NCI-H187 treated with DMSO at 0.1 percent for 48 hours (cell line): ENCODE measurements around the gene DDIT4.
"Not testable (repeated sequence)": the region's sequence is repeated elsewhere in the genome, so short reads cannot be mapped to it uniquely, and the experiment has no call there.

Experiments
- DNase-seq: peaks from one replicate; lab custom pipeline; 2025; lab: John Stamatoyannopoulos, UW

The DDIT4 gene

DNA sequence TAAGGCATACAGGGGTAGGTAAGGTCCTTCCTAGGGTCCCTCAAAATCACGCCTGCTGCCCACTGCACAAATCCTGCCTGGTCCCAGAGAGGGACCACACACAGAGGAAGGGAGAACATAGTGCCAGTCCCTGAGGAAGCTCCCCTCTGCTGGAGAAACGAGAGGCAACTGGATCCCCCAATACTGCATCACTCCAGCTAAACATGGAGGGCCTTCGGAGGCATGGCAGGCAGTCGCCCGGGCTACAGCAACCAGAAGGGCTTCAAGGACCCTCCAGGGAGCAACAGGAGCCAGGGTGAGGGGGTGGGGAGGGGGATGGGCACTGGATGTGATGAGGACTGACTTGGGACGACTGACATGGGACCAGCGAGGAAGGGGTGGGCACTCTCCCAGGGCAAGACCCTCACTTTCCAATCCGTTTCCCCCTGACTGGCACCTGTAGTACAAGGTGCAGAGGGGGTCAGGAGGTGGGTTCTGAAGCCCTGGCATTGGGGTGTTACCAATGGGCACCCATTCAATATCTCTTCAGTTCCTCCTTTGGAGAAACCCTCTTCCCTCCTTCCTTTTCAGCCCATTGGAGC is 21.7 kb downstream of the DDIT4 start:
- no peak for DNase-seq

DNA sequence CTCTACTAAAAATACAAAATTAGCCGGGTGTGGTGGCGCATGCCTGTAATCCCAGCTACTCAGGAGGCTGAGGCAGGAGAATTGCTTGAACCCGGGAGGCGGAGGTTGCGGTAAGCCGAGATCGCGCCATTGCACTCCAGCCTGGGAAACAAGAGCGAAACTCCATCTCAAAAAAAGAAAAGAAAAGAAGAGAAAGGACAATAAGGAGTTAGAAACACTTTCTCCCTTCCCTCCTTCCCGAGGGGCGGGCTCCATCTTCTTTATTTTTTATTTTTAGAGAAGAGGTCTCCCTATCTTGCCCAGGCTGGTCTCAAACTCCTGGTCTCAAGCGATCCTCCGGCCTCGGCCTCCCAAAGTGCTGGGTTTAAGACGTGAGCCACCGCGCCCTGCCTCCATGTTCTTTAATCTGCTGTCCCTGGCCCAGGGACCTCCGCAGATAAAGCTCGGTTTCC is 23.1 kb downstream of the DDIT4 start:
- DNase-seq, result not testable (repeated sequence)

DNA sequence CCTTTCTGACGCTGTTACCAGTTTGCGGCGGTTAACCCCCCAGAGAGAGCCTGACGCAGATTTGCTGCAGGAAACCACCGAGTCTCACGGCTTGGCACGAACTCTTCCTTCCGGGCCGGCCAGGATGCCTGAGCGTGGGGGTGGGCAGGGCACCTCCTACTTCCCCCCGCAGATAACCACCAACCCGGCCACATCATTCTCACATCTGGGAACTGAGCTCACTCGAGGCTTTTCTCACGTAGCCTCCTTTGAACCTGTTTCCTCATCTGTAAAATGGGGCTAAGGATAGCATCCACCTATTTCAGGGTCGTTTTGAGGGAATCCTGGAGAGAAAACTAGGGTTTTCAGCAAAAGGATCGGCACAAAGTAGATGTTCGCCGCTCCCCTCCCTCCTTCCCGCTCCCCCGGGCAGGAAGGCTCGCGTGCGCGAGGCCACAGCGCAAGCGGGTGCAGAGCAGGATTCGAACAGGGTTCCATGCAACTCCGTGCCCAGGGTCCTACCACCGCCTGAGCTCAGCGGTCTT is 23.6 kb downstream of the DDIT4 start:
- DNase-seq, result no peak

DNA sequence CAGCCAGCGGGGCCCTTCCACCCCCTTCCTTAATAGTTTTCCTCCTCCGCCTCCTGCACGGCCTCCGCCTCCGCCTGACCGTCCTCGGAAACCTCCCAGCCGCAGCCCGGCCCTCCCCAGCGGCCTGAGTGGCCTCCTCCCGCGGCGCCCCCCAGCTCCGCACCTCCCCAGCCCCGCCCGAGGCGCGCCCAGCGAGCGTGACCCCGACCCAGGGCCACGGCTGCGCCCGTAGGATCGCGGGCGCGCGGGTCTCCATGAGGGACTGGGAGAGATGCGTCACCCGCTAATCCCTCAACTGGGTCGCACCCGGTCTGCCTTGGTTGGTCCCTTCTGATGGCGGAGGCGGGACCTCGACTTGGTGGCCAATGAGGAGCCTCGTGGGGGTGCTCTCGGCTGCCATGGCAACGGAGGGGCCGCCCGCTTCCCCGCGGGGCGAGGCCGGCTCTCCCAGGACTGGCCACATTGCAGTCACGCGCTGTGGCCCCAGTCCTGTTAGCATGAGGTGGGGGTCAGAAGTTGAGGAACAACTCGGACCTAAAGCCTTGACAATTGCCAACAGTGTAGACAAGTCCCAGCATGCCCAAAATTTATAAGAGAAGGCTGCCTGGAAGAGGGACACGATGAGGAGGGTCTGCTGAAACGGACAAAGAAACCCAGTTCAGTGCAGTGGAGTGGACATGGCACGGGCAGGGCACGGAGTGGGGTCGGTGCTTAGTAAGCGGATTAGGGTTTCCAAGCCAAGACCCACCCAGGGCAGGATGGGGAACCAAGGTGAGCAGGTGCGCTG is 24.3 kb downstream of the DDIT4 start:
- DNase-seq, result peak; percentile 49

DNA sequence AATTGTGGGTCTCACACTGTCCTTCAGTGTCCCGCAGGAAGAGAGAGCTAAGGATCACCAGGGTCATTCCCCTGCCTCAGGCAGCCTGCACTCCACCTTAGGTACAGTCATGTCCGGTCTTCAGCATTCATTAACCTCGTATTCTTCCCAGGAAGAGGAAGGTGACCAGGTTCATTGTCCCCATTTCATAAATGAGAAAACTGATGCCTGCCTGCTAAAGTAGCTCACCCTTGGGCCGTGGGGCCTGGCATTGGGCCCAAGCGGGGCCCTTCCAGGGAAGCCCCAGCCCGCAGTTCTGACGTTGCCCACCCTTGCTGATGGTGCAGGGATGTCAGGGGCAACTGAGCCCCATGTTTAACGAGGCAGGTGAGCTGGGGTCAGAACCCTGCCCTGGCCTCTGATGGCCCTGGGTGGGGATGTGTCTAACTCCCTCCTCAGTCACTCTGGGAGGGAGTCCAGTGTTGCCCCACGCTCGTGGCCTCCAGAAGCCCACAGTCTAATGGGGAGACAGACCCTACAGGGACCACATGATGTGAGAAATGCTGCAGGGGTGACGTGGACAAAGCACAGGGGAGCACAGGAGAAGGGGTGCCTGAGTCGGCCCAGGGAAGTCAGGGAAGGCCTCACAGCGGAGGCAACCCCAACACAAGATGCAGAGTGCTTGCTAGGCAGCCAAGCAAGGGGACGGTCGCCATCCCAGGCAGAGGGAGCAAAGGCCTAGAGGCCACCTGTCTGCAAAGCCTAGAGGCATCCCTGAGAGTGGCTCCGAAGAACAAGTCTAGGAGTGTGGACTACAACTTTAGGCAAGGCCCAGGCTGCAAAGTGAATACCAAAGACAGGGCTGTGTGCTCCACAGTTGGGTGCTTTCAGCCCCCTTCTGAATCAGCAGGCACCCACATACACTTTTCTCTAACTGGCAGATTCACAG is 25.1 kb downstream of the DDIT4 start:
- no peak for DNase-seq

DNA sequence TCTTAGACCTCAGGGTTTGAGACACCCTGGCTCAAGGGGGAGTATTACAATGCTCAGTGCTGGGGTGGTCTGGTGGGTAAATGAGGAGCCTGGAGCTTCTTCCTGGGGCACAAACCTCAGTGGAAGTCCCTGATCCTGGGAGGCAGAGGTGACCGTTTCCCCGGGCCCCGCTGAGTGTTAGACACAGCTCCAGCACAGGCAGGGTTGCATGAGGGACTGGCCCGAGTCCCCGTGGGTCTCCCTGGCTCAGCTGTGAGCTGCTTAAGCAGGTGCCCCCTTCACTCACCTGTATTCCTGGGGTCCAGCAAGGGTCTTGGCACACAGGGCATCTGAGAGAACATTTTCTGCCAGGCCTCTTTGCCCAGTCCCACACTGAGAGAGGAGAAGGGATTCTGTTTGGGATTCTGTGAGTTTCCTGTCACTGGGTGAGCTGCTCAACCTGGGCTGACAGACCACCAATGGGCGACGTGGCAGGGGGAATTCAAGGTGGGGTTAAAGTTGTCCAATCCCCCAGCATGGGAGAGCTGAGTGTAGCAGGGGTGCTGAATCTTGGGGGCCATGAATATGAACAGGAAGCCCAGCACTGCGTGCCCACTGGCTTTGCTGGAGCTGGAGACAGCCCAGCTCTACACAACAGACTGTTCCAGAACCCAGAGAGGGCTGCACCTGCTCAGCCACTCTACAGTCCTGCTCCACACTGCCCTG is 29.9 kb downstream of the DDIT4 start:
- DNase-seq, result no peak

DNA sequence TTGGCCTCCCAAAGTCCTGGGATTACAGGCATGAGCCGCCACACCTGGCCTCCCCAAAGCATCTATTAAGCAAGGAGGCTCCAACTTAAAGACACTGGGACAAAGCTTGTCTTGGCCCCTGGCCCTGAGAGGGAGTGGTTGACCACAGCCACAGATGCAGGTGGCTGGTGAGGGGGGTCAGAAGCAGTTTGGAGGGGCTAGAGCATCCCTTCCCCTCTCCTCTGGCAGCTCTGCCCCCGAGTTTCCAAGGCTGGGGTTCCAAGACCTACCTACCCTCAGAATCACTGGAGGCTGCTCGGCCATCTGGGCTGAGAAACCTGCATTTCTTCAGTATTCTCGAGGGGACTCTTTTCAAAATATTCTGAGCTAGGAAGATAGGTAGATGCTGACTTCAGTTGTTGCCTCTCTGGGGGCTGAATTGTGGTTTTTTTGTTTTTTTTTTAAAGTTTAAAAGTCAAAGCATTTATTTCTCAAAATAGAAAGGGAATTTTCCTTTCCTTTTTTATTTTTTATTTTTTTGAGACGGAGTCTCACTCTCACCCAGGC is 32.6 kb downstream of the DDIT4 start:
- DNase-seq, result no peak

DNA sequence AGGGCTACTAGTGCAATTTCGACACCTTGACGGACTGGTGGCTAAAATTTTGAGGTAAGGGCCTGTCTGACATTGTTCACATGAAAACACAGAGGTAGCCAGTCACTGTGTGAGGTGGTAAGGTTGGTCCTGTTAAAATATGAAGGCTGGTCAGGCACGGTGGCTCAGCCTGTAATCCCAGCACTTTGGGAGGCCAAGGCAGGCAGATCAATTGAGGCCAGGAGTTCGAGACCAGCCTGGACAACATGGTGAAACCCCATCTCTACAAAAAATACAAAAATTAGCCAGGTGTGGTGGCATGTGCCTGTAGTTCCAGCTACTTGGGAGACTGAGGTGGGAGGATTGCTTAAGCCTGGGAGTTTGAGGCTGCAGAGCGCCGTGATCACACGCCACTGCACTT is 34.0 kb downstream of the DDIT4 start:
- DNase-seq, result not testable (repeated sequence)

DNA sequence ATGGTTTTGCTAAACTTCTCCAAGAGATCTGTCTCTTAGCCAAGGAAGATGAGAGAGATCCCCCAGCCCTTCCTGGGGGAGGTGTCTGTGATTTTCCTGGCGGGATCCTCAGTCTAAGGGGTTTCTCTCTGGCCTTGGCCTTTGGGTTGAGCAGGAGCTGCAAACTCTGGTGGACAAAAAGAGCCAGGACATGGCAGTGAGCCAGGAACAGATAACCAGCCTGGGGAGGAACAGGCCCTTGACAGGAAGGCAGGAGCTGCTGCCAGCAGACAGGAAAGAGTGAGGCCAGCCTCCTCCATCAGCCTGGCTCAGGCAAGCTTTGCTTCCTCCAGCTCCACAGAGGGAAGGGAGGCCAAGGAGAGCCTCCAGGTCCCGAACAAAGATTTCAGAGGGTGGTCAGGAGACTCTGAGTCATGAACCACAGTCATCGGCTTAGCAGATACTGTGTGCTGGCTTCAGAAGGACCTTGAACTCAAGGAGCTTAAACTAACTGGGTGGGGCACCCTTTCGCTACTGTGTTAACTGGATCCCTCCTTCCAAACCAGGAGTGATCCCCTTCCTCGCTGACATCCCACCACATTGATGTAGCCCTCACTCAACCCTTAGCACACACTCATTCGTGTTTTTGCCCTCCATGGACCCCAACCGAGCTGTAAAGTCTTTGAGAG is 34.7 kb downstream of the DDIT4 start:
- no peak for DNase-seq

DNA sequence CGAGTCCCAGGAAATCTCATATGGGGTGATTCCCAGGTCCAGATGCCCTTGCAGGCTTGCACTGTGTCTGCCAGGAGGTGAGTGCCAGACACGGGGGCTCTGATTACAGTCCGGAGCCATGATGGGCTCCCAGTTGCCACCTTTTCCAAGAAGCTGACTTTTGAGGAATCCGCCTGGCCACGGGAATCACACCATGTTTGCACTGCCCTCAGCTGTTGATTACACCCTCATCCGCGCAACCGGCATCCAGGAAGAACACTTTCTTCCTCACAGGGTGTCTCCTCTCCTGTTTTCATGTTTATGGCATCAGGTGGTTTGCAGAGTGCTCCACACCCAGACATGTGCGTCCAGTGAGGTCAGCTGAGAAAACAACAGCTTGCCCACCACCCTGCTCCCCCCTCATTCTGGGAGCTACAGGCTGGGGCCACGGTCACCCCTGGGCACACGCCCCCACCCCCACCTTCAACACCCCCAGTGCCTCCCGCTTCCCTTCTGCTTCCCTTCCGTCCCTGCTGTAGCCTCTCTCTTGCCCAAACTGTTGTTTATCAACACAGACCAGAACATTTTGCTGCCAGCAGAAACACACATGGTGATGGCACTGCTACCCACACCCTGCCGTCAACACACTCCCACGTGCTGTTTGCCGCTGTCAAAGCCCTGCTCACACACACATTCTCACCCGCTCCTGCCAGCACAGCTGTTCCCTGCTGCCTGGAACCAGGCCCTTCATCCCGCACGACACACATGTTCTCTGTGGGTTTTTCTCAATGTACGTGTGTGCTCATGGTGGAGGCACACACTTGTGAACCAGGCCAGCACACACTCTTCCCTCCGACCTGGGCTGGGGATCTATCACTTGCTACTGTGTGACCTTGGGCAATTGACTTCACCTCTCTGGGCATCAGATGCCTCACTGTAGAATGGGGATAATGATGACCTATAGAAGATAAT is 35.8 kb downstream of the DDIT4 start:
- DNase-seq, result no peak

DNA sequence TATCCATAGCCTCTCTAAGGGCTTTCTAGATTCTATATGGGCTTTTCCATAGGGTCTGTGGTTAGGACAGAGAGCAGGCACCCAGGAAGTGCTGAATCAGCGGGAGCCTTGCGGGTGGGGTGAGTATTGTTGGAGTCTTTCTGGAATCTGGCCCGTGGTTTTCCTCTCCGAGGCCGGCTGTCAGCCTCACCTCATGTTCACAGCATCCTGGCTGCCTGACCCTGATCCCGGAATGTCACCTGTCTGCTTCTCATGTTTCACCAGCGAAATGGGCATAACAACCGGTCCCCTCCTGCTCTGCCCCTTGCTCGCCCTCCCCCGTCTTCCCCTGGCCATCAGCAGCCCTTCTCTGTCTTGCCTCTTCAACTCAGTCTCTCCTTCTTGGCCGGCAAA is 36.5 kb downstream of the DDIT4 start:
- no peak for DNase-seq

DNA sequence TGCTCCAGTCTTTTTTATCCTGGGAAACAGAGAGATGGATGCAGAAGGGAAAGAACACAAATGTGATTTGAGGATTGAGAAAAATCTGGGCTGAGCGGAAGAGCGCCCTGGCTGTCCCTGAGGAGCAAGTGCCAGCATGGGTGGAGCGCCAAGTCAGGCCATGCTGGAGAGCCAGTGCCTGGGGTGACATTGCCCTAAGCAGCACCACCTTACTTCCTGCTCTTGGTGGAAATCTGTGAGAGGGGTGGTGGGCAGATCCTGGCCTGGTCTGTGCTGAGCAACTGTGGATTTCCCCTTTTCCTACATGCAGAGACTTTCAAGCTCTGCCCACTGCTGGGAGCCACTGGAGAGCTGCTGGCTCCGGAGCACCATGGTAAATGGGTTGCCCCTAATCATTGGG is 36.9 kb downstream of the DDIT4 start:
- DNase-seq, result no peak

DNA sequence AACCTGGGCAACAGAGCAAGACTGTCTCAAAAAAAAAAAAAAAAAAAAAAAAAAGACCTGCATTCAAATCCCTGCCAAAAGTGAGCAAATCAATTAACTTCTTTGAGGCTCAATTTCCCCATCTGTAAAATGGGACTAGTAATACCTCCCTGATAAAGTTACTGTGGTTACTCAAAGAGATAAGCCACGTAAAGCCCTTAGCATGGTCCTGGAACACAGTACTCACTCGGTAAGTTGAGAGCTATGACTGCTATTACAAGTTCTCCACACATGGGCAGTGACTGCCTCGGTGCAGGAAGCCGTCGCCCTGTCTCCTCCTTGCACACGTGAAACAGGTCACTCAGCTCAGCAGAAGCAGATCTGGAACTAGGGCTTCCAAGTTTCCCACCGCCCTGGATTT is 37.9 kb downstream of the DDIT4 start:
- DNase-seq, result no peak

DNA sequence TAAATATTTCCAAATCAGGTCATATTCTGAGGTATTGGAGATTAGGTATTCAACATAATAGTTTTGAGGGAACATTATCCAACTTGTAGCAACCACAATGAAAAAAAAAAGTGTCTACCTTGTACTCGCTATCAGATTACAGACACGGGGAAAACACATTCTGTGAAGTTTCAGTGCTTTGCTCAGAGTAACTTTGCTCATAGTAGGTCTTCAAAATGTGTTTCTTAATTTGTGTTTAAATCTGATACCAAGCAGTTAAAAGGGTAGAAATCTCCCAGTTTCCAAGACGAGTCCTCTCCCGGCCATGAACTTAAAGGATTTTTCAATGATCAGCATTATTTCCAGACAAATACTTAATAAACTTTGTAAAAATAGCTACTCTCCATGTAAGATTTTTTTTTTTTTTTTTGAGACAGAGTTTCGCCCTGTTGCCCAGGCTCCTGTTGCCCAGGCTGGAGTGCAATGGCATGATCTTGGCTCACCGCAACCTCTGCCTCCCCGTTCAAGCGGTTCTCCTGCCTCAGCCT is 39.2 kb downstream of the DDIT4 start:
- DNase-seq, result no peak

DNA sequence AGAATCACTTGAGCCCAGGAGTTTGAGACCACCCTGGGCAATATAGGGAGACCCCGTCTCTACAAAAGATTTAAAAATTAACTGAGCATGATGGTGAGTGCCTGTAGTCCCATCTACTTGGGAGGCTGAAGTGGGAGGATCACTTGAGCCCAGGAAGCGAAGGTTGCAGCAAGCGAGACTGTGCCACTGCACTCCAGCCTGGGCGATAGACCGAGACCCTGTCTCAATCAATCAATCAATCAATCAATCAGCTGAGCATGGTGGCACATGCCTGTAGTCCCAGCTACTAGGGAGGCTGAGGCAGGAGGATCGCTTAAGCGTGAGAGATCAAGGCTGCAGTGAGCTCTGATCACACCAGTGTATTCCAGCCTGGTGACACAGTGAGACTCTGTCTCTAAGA is 40.5 kb downstream of the DDIT4 start:
- no peak for DNase-seq

DNA sequence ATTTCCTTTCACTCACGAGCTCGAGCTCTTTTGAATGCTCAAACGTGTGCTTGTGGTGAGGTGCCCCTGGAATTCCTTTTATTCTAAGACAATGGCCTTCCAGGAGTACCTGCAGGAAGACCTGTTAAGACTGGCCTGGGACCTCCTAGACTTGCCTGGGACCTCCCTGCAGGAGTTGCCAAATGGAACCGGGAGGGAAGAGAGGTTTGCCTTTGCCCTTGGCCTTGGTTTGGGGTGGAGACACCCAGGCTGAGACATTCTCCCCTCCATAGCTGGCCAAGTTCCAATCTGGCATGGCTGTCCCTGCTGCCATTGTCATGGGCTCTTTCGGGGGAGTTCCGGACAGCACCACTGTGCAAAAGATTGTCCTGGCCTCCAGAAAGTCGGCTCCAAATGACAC is 41.3 kb downstream of the DDIT4 start:
- DNase-seq, result no peak

DNA sequence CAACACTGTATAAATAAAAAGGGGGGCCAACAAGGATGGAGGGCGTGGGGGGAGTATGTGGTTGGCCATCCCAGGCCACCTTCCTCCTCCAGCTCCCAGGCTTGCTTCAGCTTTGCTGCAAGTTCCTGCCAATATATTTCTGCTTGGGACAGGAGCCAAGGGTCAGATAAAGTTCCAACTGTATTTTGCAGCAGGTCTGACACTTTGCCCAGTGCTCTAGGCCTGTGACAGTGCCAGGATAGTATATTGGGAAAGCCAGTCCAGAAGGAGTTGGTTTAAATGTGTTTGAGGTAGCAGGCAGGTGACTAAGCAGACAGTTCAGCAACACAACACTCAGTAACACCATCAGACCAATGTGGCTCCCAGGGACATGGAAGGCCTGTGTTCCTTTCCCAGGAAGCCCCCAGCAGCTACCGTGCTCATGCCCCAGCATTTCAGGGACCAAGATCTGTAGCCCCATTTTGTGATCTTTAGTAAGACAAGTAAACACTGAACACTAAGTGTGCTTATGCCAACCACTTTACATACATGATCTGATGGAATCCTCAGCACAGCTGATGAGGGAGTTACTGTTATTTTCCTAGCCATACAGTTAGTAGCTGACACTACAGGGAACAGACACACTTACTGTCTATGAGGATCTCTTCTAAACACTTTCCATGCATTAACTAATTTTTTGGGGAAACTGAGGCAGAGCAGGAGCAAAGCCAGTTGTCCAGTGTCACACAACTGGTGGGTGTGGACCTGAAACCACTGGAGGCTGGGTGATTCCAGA is 42.1 kb downstream of the DDIT4 start:
- DNase-seq, result no peak

DNA sequence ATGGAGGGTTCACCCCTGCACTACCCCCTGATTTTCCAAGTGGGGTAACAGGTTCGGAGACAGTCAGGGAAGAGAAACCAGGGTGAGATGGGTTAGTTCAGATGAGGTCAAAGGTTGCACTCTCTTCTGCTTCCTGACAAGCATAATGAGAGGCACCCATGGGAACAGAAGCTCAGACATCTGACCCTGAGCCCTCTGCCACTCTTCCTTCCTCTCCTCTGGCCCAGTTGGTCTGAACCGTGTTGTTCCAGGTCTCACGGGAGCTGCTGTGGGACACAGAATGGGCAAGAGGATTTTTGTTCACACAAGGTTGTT is 42.6 kb downstream of the DDIT4 start:
- DNase-seq, result no peak
